NCI-H2107 (cell line): Measurements from ENCODE around the gene CREG1.

Source experiments
- DNase-seq: peaks from one replicate; lab custom pipeline; 2025; lab: John Stamatoyannopoulos, UW

CREG1 gene

DNA sequence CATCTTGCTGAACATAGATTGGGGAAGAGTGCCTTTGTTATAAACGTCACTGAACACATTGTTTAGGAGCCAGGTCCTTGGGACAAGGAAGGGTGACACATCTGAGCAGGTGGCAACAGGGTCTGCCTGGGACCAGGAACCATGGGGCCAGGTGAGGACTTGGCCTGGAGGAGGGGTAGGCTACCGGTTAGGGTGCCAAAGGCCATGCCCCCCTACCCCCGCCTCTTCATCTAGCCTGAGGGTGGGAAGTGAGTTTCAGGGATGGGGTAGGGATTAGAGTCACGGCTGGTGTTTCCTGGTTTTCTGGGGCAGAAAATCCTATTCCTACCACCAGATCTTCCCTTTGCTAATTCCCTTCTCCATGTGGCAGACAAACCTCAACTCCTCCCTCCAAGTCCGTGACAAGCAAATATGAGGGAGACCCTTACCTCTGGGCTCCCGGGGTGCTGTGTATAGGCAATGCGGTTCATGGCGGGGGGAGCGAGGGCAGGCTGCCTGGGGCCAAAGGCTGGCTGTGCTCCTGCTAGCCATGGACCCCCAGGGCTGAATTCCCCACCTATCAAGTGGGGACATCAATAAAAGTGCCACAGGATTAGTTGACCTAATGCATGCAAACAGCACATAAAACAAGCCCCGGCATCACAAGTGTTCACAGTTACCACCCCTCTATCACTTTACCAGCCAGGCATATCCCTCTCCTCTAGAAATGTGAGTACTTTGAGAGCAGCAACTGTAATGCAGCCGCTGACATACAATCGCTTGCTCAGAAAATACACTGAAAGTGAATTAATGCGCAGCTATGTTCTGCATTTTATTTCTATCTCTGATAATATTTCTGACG lies 49.7 kb downstream of the CREG1 start:
- no peak for DNase-seq

DNA sequence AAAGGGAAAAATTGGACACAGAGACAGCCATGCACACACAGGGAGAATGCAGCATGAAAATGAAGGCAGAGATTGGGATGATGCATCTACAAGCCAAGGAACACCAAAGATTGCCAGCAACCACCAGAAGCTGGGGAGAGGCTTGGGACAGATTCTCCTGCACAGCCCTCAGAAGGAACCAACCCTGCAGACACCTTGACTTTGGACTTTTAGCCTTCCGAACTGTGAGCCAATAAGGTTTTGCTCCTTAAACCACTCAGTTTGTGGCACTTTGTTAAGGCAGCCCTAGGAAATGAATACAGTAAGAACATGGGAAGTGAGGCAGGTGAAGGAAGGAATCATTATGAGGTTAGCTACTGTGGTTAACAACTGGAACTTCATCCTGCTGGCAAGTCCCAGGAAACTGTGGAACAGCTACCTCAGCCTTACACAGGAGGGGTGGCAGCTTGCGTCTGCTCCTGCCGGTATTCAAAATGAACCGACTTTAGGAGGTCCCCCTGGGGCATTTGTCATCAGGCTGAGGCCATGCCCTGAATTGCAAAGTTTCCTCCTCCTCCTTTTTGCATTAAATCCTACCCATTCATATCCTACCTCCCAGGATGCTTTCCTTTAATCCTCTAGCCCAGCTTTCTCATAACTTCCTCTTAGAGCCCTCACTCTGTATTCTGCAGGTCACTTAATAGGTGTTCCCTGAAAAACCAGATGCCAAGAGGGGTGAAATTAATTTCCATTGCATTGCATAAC lies 50.7 kb downstream of the CREG1 start:
- DNase-seq = no peak

DNA sequence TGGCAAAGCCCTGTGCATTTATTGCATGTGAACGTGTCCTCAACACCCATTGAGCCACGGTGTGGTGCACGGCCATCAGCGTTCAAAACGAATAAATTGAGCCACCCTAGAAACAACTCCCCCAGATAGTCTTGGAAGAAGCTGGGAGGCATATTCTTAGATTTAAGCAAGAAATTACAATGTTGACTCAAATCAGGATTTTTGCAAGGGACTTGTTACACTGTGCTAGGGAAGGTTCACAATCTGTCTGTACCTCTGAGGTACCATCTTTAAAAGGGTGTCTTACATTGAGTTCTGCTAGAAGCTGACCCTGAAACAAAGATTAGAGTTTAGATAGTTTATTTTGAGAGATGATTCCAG lies 51.4 kb downstream of the CREG1 start:
- no peak for DNase-seq

DNA sequence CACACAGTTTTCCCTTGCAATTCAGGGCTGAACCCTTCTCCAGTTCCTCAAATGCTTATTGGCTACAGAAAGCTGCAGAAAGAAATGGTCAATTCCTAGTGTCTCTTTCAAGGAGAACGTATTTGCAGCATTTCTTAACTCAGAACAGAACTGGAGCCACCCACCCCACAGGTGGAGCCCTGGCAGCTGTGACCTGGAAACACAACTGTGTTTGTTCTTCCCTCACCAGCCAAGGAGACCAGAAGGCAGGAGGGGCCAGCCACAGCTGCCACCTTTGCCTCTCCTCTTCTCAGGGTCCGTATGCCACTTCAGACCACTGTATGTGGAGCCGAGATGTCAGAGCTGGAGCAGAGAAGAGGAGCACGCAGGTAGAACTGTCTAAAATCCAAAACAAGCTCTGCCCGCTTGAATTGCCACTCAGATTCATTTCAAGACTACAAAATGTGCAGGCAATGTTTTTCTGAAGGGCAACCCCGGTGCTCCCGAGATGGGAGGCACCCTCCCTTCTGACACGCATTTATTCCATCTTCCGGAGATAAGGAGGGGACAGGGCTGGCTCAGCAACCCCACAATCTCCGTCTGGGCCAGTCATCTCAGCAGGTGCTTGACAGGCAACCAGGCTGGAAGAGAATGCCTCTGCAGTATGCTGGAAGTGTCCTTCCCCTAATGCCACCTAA lies 51.9 kb downstream of the CREG1 start:
- DNase-seq = no peak

DNA sequence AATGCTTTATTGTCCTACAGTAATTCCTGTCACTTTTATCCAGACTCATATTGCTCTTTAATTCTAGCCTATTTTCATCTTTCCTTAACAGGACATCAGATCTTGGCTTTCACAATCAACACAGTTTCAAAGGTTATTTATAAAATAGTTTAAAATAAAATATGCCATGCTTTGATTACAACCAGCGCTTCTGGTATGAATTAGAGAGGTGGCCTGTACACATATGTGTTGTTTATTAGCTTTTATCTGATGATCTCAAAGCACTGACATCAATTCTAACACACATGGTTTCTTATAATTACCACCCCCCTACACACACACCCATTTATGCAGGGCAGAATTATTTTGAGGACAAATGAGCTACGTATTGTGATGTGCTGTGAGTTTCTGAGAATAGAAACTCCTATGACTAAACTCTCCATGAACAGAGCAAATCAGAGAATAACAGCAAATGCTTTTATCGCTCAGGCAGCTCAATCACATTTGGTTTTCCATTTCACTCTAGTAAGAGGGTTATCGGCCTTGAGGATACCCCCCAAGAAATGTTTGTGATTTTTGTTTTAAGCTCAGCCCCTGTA lies 53.2 kb downstream of the CREG1 start:
- DNase-seq = no peak

DNA sequence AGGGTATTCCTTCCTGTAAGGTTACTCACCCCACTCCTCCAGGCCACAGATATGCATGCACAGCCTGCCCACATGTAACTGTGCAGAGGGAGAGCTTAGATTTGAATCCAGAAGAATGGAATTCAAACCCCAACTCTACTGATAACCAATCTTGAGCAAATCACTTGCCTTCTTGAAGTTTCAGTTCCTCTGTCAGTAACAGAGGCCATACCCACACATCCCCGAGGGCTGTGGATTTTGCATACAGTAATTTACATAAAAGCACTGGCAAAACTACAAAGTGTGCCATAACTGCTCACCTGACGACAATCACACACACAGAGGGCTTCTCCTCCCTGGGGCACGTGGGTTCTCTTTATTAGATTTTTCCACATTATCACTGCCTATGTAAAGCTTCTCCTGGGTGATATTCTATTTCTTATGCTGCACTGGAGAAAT lies 53.9 kb downstream of the CREG1 start:
- no peak for DNase-seq

DNA sequence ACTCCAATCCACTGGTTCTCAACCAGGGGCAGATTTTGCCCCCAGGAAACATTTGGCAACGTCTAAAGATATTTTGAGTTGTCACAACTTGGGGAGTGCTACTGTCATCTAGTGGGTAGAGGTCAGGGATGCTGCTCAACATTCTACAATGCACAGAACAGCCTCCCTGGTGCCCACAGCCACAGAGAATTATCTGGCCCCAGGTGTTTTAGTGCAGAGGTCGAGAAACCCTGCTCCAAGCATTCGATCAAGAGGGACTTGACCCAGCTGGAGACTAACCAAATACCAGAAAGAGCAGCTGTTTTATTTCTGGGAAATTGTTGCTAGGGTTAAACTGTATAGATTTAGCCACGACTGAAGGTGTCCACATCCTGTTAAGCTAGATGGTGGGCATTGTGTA lies 54.5 kb downstream of the CREG1 start:
- DNase-seq = no peak

DNA sequence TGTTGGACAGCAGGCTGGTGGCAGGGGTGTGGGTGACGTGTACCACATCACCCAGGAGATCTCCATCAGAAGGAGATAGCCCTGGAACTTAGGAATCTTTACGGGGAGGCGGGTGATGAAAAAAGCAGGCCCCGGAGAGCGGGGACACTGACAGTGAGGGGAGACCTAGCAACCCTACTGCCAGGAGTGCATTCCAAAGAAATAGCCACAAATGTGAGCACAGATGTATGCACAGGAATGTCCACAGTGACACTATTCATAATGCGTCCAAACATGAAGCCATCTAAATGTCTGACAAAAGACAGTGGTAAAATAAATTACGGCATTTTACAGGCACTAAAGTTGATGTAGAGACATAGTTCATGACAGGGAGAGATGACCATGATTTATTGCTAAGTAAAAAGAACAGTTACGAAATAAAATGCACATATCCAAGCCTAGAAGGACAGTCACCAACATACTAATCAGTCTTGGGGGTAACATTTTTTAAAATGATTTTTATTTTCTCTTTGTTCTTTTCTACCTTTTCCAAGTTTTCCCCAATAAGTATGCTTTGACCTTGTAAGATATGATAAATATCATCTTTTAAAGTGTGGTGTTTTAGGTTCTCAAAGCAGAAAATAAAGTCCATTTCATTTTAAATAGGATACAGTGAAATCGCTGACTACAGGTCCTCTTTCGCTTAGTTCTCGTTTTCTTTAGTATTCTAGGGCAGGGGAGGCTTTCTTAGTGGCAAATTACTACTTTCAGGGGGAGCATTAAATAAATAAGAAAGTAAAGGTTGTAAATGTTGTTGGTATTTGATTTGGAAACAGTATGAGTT lies 56.6 kb downstream of the CREG1 start:
- DNase-seq = no peak

DNA sequence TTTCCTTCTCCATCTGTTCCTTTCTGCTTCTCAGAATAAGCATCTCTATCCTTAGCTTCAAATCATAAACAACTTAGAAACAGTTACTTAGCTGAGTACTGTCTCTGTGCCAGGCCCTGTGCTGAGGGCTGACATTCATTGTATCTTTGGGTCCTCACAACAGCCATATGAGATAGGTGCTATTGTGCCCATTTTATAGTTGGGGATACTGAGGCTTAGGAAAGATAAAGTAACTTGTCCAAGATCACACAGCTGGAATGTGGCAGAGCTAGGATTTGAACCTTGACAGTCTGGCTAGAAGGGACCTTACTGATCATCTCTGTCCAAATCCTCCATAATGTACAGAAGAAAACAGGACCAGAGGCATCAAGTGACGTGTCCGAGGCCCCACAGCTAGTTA lies 60.2 kb downstream of the CREG1 start:
- DNase-seq = no peak

DNA sequence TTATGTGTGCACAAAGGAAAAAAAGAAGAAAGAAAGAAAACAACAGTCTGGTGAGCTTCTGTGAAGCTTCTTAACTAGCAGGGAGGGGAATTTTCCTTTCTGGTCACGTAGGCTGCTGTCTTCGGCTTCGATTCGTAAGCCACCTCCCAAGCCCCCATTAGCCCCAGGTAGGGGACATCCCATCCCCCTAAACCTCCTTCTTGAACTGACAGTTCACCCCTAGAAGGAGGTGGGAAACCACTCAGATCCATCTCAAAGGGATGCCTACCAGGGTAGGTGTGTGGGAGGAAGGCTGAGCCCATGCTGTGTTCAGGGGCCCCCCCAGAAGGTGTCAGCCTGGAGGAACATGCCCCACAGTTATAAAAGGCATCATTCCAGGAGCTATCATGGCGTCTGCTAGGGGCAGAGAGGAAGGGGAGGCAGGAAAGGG lies 61.1 kb downstream of the CREG1 start:
- no peak for DNase-seq

DNA sequence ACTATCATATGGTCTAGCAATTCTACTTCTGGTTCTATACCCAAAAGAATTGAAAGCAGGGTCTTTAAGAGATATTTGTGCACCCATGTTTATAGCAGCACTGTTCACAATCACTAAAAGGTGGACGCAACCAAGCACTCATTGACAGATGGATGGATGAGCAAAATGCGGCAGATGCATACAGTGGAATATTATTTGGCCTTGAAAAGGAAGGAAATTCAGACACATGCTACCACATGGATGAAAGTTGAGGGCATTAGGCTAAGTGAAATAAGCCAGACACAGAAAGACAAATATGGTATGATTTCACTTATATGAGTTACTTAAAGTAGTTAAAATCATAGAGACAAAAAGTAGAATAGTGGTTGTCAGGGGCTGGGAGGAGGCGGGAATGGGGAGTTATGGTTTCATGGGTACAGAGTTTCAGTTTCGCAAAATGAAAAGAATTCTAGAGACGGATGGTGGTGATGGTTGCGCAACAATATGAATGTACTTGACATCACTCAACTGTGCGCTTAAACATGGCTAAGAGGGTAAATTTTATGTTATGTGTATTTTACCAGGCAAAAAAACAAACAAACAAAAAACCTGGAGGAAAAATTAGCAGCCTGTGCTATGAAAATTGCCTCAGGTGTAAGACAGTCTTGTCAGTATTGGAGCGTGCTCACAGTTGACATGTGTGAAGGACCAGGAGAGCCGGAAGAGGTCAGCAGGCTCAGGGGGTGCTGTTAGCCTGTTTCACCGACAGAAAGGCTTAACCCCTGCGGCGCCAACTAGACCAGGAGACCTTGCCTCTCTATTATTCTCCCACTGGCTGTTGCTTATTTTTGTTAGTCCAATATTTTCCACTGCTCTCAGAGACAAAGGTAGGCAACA lies 61.7 kb downstream of the CREG1 start:
- DNase-seq = peak; percentile 40
